Measurements from ENCODE around the gene ZNF443.
"Not testable (repeated sequence)": the region's sequence is repeated elsewhere in the genome, so short reads cannot be mapped to it uniquely, and the experiment has no call there.

Gene ZNF443

GRCh38 chr19:12411893-12412292, 28.9 kb downstream of the ZNF443 start:
- no peak for DNase-seq

GRCh38 chr19:12400633-12401502, 40.0 kb downstream of the ZNF443 start, which contains the start of gene ZNF799:
Gene ZNF799 (minus strand): TSS chr19:12401271. CDS start chr19:12401070, 201 bp downstream.
- peak; percentile 85 for DNase-seq

- DNase-seq = peak; percentile 23
Observed at GRCh38 chr19:12399901-12400632, 40.8 kb downstream of the ZNF443 start.

GRCh38 chr19:12391148-12391547, 49.7 kb downstream of the ZNF443 start:
- not testable (repeated sequence) for DNase-seq

GRCh38 chr19:12386365-12386764, 54.5 kb downstream of the ZNF443 start:
- DNase-seq = not testable (repeated sequence)

GRCh38 chr19:12380444-12380737, 60.4 kb downstream of the ZNF443 start:
- DNase-seq = no peak

- DNase-seq = no peak
Observed at GRCh38 chr19:12379732-12380443, 60.9 kb downstream of the ZNF443 start.

All from CD4-positive, alpha-beta T cell treated with Interleukin-17A for 1 hour (primary cell).